CD4-positive, alpha-beta memory T cell (primary cell): Measurements from ENCODE around the gene USP12. TPM values are rescaled to one million over a fixed set of nuclear protein-coding genes. Genes with fewer than 3 reads are reported as not detected.

ENCODE experiments used
- CTCF ChIA-PET: fragments of 350-600 bp; sonication (Branson Sonifier 250); formaldehyde crosslinking; loops from one replicate; lab custom pipeline; 2021; ENCODE audit warnings: inconsistent platforms; ENCODE audit not compliant: partially characterized antibody; lab: Charles Lee
- POLR2A ChIA-PET: fragments of 350-600 bp; sonication (Branson Sonifier 250); formaldehyde crosslinking; loops from one replicate; lab custom pipeline; 2021; ENCODE audit not compliant: partially characterized antibody; lab: Charles Lee
- DNase-seq, 5 donors: peaks; one replicate each; pipeline versions ENCODE4 v3.0.0 to v3.0.0-alpha.2; 2020 to 2022; ENCODE audit warnings: mixed read lengths in 1 of 5
- H3K27ac ChIP-seq: one replicate; pipeline ENCODE4 v1.7.0; 2013; ENCODE audit warnings: low read depth, low read length
- H3K27me3 ChIP-seq: 2 replicates; pipeline ENCODE4 v1.7.0; 2013; ENCODE audit warnings: mild to moderate bottlenecking, low read length, moderate library complexity; ENCODE audit not compliant: insufficient read depth
- H3K36me3 ChIP-seq: 2 replicates; pipeline ENCODE4 v1.7.0; 2013; ENCODE audit warnings: mild to moderate bottlenecking, low read length, moderate library complexity; ENCODE audit not compliant: insufficient read depth
- H3K4me1 ChIP-seq: 2 replicates; pipeline ENCODE4 v1.7.0; 2013; ENCODE audit warnings: mild to moderate bottlenecking, low read length, moderate library complexity; ENCODE audit not compliant: insufficient read depth
- H3K4me3 ChIP-seq, 2 donors: one replicate each; pipeline ENCODE4 v1.7.0; 2013; ENCODE audit warnings: low read length in 2 of 2, mild to moderate bottlenecking in 1 of 2
- H3K9me3 ChIP-seq, 2 donors: one replicate each; pipeline ENCODE4 v1.7.0; 2013; ENCODE audit warnings: low read length in 2 of 2, control low read depth in 1 of 2; ENCODE audit not compliant: control insufficient read depth in 1 of 2
- H3K27ac Mint-ChIP-seq, 7 donors: one replicate each; pipeline ENCODE4 v1.8.0; 2020 to 2021; ENCODE audit warnings: mixed read lengths in 7 of 7, mild to moderate bottlenecking in 6 of 7, inconsistent platforms in 3 of 7, moderate library complexity in 3 of 7
- H3K27me3 Mint-ChIP-seq, 2 donors: one replicate each; pipeline ENCODE4 v1.8.0; 2020 to 2021; ENCODE audit warnings: mixed read lengths in 2 of 2
- H3K36me3 Mint-ChIP-seq, 2 donors: one replicate each; pipeline ENCODE4 v1.8.0; 2020 to 2021; ENCODE audit warnings: mixed read lengths in 2 of 2, inconsistent platforms in 1 of 2, mild to moderate bottlenecking in 1 of 2
- H3K4me1 Mint-ChIP-seq, 4 donors: one replicate each; pipeline ENCODE4 v1.8.0; 2020 to 2021; ENCODE audit warnings: mixed read lengths in 4 of 4, mild to moderate bottlenecking in 1 of 4
- H3K4me3 Mint-ChIP-seq, 8 donors: one replicate each; pipeline ENCODE4 v1.8.0; 2020 to 2021; ENCODE audit warnings: mixed read lengths in 8 of 8, mild to moderate bottlenecking in 7 of 8, moderate library complexity in 6 of 8, inconsistent platforms in 3 of 8
- H3K9me3 Mint-ChIP-seq, 8 donors: one replicate each; pipeline ENCODE4 v1.8.0; 2020 to 2021; ENCODE audit warnings: mixed read lengths in 8 of 8, mild to moderate bottlenecking in 5 of 8, inconsistent platforms in 3 of 8, moderate library complexity in 1 of 8
- intact Hi-C: fragments of 100-400 bp; cut with micrococcal nuclease; formaldehyde crosslinking; loops from one replicate; pipeline ENCODE4 v1.15.1; 2023
- polyA plus RNA-seq, 2 donors: library from polyadenylated mRNA; unstranded; fragments of 300-500 nt; fragmentation: Illumina TruSeq; gene quantifications; one replicate each; pipeline ENCODE4 v1.2.3, GENCODE V29; 2021
- total RNA-seq, 2 experiments: library from RNA; stranded (reverse); gene quantifications; one replicate each; pipeline ENCODE4 v1.2.3, GENCODE V29; 2021

The USP12 gene
- total and polyA plus RNA-seq, 4 experiments from 2014 or later, result 16.1 to 26.0 (median 20.2) TPM

DNA sequence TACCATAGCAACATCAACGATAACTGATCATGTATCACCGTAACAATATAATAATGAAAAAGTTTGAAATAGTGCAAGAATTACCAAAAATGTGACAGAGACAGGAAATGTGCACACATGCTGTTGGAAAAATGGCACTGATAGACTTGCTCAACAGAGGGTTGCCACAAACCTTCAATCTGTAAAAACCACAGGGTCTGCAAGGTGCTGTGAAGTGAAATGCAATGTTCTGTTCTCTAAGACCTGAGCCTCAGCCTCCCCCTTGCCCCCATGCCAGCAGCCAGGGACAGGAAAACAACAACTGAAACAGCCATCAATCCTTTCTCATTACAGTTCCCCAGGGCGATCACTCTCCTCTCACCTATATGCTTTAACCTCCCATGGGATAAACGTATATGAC, 88.4 kb downstream of the USP12 start:
- Histone ChIP-seq H3K9me3 (no peaks in the 10 kb centered on the region), H3K4me3 (no peak overlapping the region), H3K27ac (no peak overlapping the region), H3K36me3 (no peaks in the 10 kb centered on the region), H3K27me3 (no peaks in the 10 kb centered on the region), H3K4me1 (no peaks in the 10 kb centered on the region)
- H3K36me3 Mint-ChIP-seq, result peaks cover 48 to 54% of the 10 kb centered on the region in 2 donors
- CTCF ChIA-PET, result no interaction called here
- intact Hi-C loops, result no loop called here
- H3K27me3 Mint-ChIP-seq, result no peaks in the 10 kb centered on the region
- peak overlapping the region in 1 of 7 donors; percentile 53 for H3K27ac Mint-ChIP-seq
- H3K4me3 Mint-ChIP-seq, result no peak overlapping the region
- no peak for DNase-seq
- H3K9me3 Mint-ChIP-seq, result peaks cover 0 to 3% (median 0%) of the 10 kb centered on the region in 8 donors
- POLR2A ChIA-PET, result no interaction called here
- peaks cover 5 to 10% (median 9%) of the 10 kb centered on the region in 4 donors for H3K4me1 Mint-ChIP-seq

DNA sequence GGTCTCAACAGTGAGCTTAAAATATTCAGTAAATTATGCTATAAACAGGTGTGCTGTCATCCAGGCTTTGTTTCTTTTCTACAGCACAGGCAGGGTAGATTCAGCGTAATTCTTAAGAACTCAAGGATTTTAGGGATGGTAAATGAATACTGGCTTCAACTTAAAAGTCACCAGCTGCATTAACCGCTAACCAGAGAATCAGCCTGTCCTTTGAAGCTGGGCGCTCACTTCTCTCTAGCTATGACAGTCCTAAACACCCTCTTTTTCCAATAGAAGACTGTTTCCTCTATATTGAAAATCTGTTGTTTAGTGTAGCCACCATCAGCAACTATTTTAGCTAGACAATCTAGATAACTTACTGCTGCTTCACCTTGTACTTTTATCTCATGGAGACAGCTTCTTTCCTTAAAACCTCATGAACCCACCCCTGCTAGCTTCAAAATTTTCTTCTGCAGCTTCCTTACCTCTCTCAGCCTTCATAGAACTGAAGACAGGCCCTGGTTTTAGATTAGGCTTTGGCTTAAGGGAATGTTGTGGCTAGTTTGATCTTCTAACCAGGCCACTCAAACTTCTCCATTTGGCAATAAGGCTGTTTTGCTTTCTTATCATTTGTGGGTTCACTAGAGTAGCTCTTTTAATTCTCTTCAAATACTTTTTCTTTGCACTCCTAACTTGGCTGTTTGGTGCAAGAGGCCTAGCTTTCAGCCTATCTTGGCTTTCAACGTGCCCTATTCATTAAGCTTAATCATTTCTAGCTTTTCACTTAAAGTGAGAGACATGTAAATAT, 89.5 kb downstream of the USP12 start:
- H3K36me3 ChIP-seq, result no peaks in the 10 kb centered on the region
- no peaks in the 10 kb centered on the region for H3K27me3 ChIP-seq
- peaks cover 40 to 45% of the 10 kb centered on the region in 2 donors for H3K36me3 Mint-ChIP-seq
- ChIA-PET POLR2A (no interaction called here), CTCF (interaction anchor here (0.7 kb wide), 1 partner anchor 261 kb away, joined by 3 read pairs; no protein-coding TSS in a partner anchor)
- no peak overlapping the region for H3K4me3 ChIP-seq
- no peak overlapping the region for H3K4me3 Mint-ChIP-seq
- intact Hi-C loops, result no loop called here
- peaks cover 6 to 13% (median 9%) of the 10 kb centered on the region in 4 donors for H3K4me1 Mint-ChIP-seq
- H3K9me3 Mint-ChIP-seq, result peaks cover 0 to 3% (median 0%) of the 10 kb centered on the region in 8 donors
- no peaks in the 10 kb centered on the region for H3K4me1 ChIP-seq
- H3K27me3 Mint-ChIP-seq, result no peaks in the 10 kb centered on the region
- no peaks in the 10 kb centered on the region for H3K9me3 ChIP-seq
- no peak for DNase-seq
- H3K27ac ChIP-seq, result no peak overlapping the region
- H3K27ac Mint-ChIP-seq, result peak overlapping the region in 1 of 7 donors; percentile 44

DNA sequence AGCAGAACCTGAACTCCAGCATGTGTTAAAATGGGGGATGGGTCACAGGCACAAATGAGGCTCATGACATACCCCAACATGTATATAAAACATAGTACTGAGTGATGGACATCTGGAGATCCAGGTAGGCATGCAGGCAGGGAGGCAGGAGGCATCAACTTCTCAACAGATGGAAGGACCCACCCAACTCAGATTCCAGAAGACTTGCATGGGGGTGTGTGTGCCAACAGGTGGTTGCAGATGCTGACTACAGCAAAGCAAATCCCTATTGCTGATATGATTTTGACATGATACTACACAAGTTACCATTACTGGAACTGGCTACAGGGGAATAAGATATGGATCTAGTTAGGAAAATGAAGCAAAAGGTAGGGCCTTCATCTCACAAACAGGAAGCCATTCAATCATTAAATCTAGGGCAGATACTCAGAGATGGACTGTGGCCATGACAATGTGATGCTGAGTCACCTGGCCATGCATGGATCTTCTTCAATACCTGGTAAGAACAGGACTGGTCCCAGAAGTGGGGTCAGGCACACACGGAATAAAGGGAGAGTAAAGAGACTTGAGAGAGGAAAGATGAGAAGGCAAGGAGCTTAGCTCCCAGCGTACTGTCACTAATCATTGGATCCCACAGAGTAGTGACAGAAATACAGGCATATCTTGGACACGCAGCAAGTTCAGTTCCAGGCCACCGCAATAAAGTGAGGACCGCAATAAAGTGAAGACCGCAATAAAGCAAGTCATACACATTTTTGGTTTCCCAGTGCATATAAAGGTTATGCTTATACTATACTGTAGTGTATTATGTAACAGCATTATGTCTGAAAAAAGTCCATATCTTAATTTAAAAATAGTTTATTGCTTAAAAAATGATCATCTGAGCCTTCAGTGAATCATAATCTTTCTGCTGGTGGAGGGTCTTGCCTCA, 91.3 kb downstream of the USP12 start:
- POLR2A ChIA-PET, result no interaction called here
- intact Hi-C loops, result no loop called here
- peak overlapping the region in 3 of 7 donors; percentile 12 to 80 (median 23) for H3K27ac Mint-ChIP-seq

DNA sequence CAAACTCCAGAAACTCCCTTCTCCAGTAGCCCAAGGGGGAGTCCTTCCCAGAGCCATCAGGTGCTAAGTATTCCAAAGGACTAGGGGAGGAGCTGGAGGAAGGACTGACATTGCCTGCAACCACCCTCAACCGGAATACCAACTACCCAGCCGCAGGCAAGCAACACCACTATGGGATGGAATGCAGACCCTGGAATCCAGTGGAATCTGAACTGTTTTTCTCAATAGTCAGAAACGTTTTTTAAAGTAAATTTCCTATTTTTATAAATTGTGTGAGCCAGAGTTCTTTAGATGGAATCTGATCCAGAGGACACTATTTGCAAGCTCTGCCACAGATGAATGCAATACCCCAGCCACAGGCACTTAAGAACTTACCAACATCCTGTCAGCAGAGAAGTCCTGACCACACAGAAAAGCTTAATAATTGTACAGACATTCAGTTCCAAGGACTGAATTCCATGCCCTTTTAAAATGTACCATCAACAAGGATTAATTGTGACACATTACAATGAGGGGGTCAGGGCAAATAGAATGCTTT, 92.1 kb downstream of the USP12 start:
- intact Hi-C loops, result no loop called here
- Histone ChIP-seq H3K27ac (no peak overlapping the region), H3K4me1 (no peaks in the 10 kb centered on the region), H3K4me3 (no peak overlapping the region), H3K27me3 (no peaks in the 10 kb centered on the region), H3K36me3 (no peaks in the 10 kb centered on the region), H3K9me3 (no peaks in the 10 kb centered on the region)
- peaks cover 37 to 41% of the 10 kb centered on the region in 2 donors for H3K36me3 Mint-ChIP-seq
- peaks cover 7 to 15% (median 9%) of the 10 kb centered on the region in 4 donors for H3K4me1 Mint-ChIP-seq
- peaks cover 0 to 2% (median 0%) of the 10 kb centered on the region in 8 donors for H3K9me3 Mint-ChIP-seq
- no peak for DNase-seq
- no peaks in the 10 kb centered on the region for H3K27me3 Mint-ChIP-seq
- CTCF ChIA-PET, result interaction anchor here (0.6 kb wide), 1 partner anchor 69 kb away, joined by 3 read pairs; no protein-coding TSS in a partner anchor
- H3K27ac Mint-ChIP-seq, result no peak overlapping the region
- no peak overlapping the region for H3K4me3 Mint-ChIP-seq
- POLR2A ChIA-PET, result no interaction called here

More for the DNA sequence above, 91.3 kb downstream of the USP12 start:
- Mint-ChIP-seq H3K9me3 (peaks cover 0 to 3% (median 0%) of the 10 kb centered on the region in 8 donors), H3K4me3 (no peak overlapping the region), H3K36me3 (peaks cover 31 to 39% of the 10 kb centered on the region in 2 donors), H3K4me1 (peaks cover 7 to 15% (median 9%) of the 10 kb centered on the region in 4 donors), H3K27me3 (no peaks in the 10 kb centered on the region)
- no peak for DNase-seq
- no peaks in the 10 kb centered on the region for H3K36me3 ChIP-seq
- H3K27me3 ChIP-seq, result no peaks in the 10 kb centered on the region
- no peaks in the 10 kb centered on the region for H3K9me3 ChIP-seq
- no peak overlapping the region for H3K4me3 ChIP-seq
- no peaks in the 10 kb centered on the region for H3K4me1 ChIP-seq
- no peak overlapping the region for H3K27ac ChIP-seq
- CTCF ChIA-PET, result no interaction called here

DNA sequence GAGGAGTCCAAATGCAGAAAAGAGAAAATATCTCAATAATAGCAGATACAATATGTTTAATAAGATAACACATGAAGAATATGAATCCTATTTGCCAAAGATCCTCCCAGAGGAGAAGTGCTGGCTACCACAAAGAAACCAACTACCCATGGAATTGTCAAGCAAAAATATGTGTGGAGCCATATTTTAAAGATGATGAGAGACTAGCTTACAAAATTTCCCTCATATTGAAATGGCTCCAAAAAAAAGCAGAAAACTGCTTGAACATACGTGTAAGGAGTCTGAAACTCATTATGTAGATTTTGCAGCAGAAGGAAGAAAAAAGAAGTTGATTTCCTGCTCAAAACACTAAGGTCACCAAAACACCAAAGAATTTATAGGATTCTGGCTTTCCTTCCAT, 94.2 kb downstream of the USP12 start:
- Histone ChIP-seq H3K27ac (no peak overlapping the region), H3K4me3 (no peak overlapping the region), H3K4me1 (no peaks in the 10 kb centered on the region), H3K36me3 (peaks cover 2% of the 10 kb centered on the region), H3K27me3 (no peaks in the 10 kb centered on the region), H3K9me3 (no peaks in the 10 kb centered on the region)
- Mint-ChIP-seq H3K27me3 (no peaks in the 10 kb centered on the region), H3K9me3 (peaks cover 0 to 2% (median 0%) of the 10 kb centered on the region in 8 donors), H3K4me1 (peaks cover 9 to 17% (median 9%) of the 10 kb centered on the region in 4 donors), H3K36me3 (peaks cover 50 to 53% of the 10 kb centered on the region in 2 donors), H3K4me3 (no peak overlapping the region), H3K27ac (peak overlapping the region in 2 of 7 donors; percentile 10 to 43)
- intact Hi-C loops, result no loop called here
- DNase-seq, result no peak
- CTCF ChIA-PET, result no interaction called here
- POLR2A ChIA-PET, result no interaction called here

DNA sequence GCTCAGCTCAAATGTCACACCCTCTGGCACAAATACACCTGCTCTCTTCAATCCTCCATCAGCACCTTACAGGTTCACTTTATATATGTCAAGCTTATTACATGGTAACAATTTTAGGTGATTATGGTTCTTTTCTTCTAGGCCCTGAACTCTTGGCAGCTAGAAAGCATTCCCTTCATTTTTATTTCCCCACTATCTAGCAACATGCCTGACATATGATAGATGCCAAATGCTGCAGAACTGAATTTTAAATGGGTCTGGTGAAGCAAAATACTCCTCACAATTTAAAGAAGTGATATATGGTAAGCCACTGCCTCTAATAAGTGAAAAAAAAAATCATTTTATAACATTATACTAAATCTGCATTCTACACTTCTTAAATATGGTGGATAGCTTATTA, 95.2 kb downstream of the USP12 start:
- Mint-ChIP-seq H3K36me3 (peaks cover 51% of the 10 kb centered on the region in 2 donors), H3K4me3 (no peak overlapping the region)

More for the DNA sequence above, 95.2 kb downstream of the USP12 start:
- H3K9me3 ChIP-seq, result no peaks in the 10 kb centered on the region
- intact Hi-C loops, result no loop called here
- H3K4me3 ChIP-seq, result no peak overlapping the region
- no peaks in the 10 kb centered on the region for H3K4me1 ChIP-seq
- ChIA-PET CTCF (no interaction called here), POLR2A (no interaction called here)
- Mint-ChIP-seq H3K27me3 (no peaks in the 10 kb centered on the region), H3K27ac (peak overlapping the region in 1 of 7 donors; percentile 19), H3K4me1 (peaks cover 9 to 17% (median 9%) of the 10 kb centered on the region in 4 donors), H3K9me3 (peaks cover 0 to 2% (median 0%) of the 10 kb centered on the region in 8 donors)
- DNase-seq, result no peak
- peaks cover 5% of the 10 kb centered on the region for H3K36me3 ChIP-seq
- H3K27me3 ChIP-seq, result no peaks in the 10 kb centered on the region
- H3K27ac ChIP-seq, result no peak overlapping the region
